Esophagus (tissue), 2 donors: ENCODE data around the gene CYP2E1. TPM values are rescaled to one million over a fixed set of nuclear protein-coding genes. Genes with fewer than 3 reads are reported as not detected.
"Not testable (repeated sequence)": the region's sequence is repeated elsewhere in the genome, so short reads cannot be mapped to it uniquely, and the experiment has no call there.

Experiments used
- H3K27ac ChIP-seq, 2 donors: one replicate each; pipeline ENCODE4 v1.5.1; 2013; ENCODE audit warnings: low read depth in 2 of 2, mild to moderate bottlenecking in 2 of 2, inconsistent platforms in 1 of 2, low read length in 1 of 2, moderate library complexity in 1 of 2
- H3K27me3 ChIP-seq, 2 donors: one replicate each; pipeline ENCODE4 v1.6.1; 2013; ENCODE audit warnings: low read length in 2 of 2, control low read depth in 1 of 2, mild to moderate bottlenecking in 1 of 2; ENCODE audit not compliant: insufficient read depth in 2 of 2, control insufficient read depth in 1 of 2
- H3K36me3 ChIP-seq, 2 donors: one replicate each; pipeline ENCODE4 v1.6.1; 2013; ENCODE audit warnings: low read length in 1 of 2; ENCODE audit not compliant: control insufficient read depth in 2 of 2, insufficient read depth in 2 of 2
- H3K4me1 ChIP-seq, 2 donors: one replicate each; pipeline ENCODE4 v1.6.1; 2013; ENCODE audit warnings: low read length in 1 of 2; ENCODE audit not compliant: control insufficient read depth in 2 of 2, insufficient read depth in 2 of 2
- H3K4me3 ChIP-seq, 2 donors: one replicate each; pipeline ENCODE4 v1.5.1; 2013; ENCODE audit warnings: low read length in 2 of 2, mild to moderate bottlenecking in 2 of 2, low read depth in 1 of 2, moderate library complexity in 1 of 2
- H3K9me3 ChIP-seq, 2 donors: one replicate each; pipeline ENCODE4 v1.6.1; 2013; ENCODE audit warnings: mild to moderate bottlenecking in 2 of 2, low read depth in 1 of 2, low read length in 1 of 2, moderate library complexity in 1 of 2; ENCODE audit not compliant: control insufficient read depth in 2 of 2, insufficient read depth in 1 of 2
- WGBS, 2 donors: extraction: QIAGEN DNeasy Blood & Tissue Kit; methylation state at CpG; one replicate each; pipeline ENCODE4 v1.1.7; 2013; 5-methylcytosine and 5-hydroxymethylcytosine counted together
- polyA plus RNA-seq, 2 donors: library from polyadenylated mRNA; stranded (reverse); fragments of 200-250 nt; gene quantifications; one replicate each; pipeline ENCODE4 v1.2.3, GENCODE V29; 2013
- donor health status: healthy with polysubstance abuse.
- donor health status: Bipolar disorder and iron deficiency.

Gene CYP2E1
- polyA plus RNA-seq, 2 donors = 15.8 to 19.3 TPM

- peaks cover 0 to 3% of the 10 kb centered on the region in 2 donors for H3K4me1 ChIP-seq
- H3K27ac ChIP-seq = no peak overlapping the region
- 47 to 67% methylated on average over 4 of the region's 4 CpGs for WGBS, 2 donors
- peaks cover 0 to 9% of the 10 kb centered on the region in 2 donors for H3K36me3 ChIP-seq
- peaks cover 0 to 3% of the 10 kb centered on the region in 2 donors for H3K9me3 ChIP-seq
- no peak overlapping the region for H3K4me3 ChIP-seq
- no peaks in the 10 kb centered on the region for H3K27me3 ChIP-seq
Observed at GRCh38 chr10:133537546-133538545, 10.7 kb downstream of the CYP2E1 start.

GRCh38 chr10:133541441-133541975, 14.3 kb downstream of the CYP2E1 start:
- not testable (repeated sequence) for H3K36me3 ChIP-seq, H3K27ac ChIP-seq, H3K9me3 ChIP-seq, H3K4me3 ChIP-seq, H3K27me3 ChIP-seq, H3K4me1 ChIP-seq
- 66 to 72% methylated on average over 6 of the region's 6 CpGs for WGBS, 2 donors

GRCh38 chr10:133544506-133544905, 17.3 kb downstream of the CYP2E1 start:
- Histone ChIP-seq H3K27ac (no peak overlapping the region), H3K27me3 (no peaks in the 10 kb centered on the region), H3K9me3 (peaks cover 2 to 3% of the 10 kb centered on the region in 2 donors), H3K4me3 (no peak overlapping the region), H3K36me3 (peaks cover 0 to 2% of the 10 kb centered on the region in 2 donors), H3K4me1 (no peaks in the 10 kb centered on the region)
- 47 to 54% methylated on average over 1 of the region's 1 CpG for WGBS, 2 donors

- H3K27me3 ChIP-seq = no peaks in the 10 kb centered on the region
- H3K4me1 ChIP-seq = no peaks in the 10 kb centered on the region
- no peak overlapping the region for H3K27ac ChIP-seq
- H3K9me3 ChIP-seq = peaks cover 0 to 5% of the 10 kb centered on the region in 2 donors
- WGBS, 2 donors = 80 to 85% methylated on average over 4 of the region's 4 CpGs
- no peaks in the 10 kb centered on the region for H3K36me3 ChIP-seq
- no peak overlapping the region for H3K4me3 ChIP-seq
Observed at GRCh38 chr10:133554600-133554999, 27.4 kb downstream of the CYP2E1 start.

- Histone ChIP-seq H3K9me3 (peaks cover 0 to 5% of the 10 kb centered on the region in 2 donors), H3K4me3 (no peak overlapping the region), H3K27ac (no peak overlapping the region), H3K27me3 (no peaks in the 10 kb centered on the region), H3K36me3 (no peaks in the 10 kb centered on the region), H3K4me1 (no peaks in the 10 kb centered on the region)
- 75 to 84% methylated on average over 8 of the region's 8 CpGs for WGBS, 2 donors
Observed at GRCh38 chr10:133555521-133555920, 28.4 kb downstream of the CYP2E1 start.

- Histone ChIP-seq H3K4me1 (no peaks in the 10 kb centered on the region), H3K27me3 (no peaks in the 10 kb centered on the region), H3K27ac (no peak overlapping the region), H3K4me3 (no peak overlapping the region), H3K36me3 (no peaks in the 10 kb centered on the region), H3K9me3 (peaks cover 0 to 5% of the 10 kb centered on the region in 2 donors)
- 41 to 51% methylated on average over 3 of the region's 3 CpGs for WGBS, 2 donors
Observed at GRCh38 chr10:133557381-133557780, 30.2 kb downstream of the CYP2E1 start.

GRCh38 chr10:133559216-133559615, 32.1 kb downstream of the CYP2E1 start:
- Histone ChIP-seq H3K27me3 (no peaks in the 10 kb centered on the region), H3K36me3 (no peaks in the 10 kb centered on the region), H3K4me1 (no peaks in the 10 kb centered on the region), H3K4me3 (no peak overlapping the region), H3K27ac (no peak overlapping the region), H3K9me3 (peaks cover 0 to 5% of the 10 kb centered on the region in 2 donors)
- WGBS, 2 donors = 83 to 84% methylated on average over 11 of the region's 11 CpGs

GRCh38 chr10:133564816-133565215, 37.7 kb downstream of the CYP2E1 start:
- no peak overlapping the region for H3K4me3 ChIP-seq
- 89 to 91% methylated on average over 12 of the region's 12 CpGs for WGBS, 2 donors
- peaks cover 8 to 16% of the 10 kb centered on the region in 2 donors for H3K9me3 ChIP-seq
- no peaks in the 10 kb centered on the region for H3K27me3 ChIP-seq
- H3K36me3 ChIP-seq = no peaks in the 10 kb centered on the region
- no peak overlapping the region for H3K27ac ChIP-seq
- H3K4me1 ChIP-seq = no peaks in the 10 kb centered on the region

GRCh38 chr10:133565441-133566294, 38.5 kb downstream of the CYP2E1 start, which contains the start of gene SYCE1:
SYCE1 (minus strand) TSS chr10:133565583; CDS start chr10:133565529, 54 bp downstream.
- 65 to 68% methylated on average over 76 to 77 of the region's 77 CpGs for WGBS, 2 donors
- H3K36me3 ChIP-seq = no peaks in the 10 kb centered on the region
- H3K27me3 ChIP-seq = no peaks in the 10 kb centered on the region
- no peaks in the 10 kb centered on the region for H3K4me1 ChIP-seq
- H3K4me3 ChIP-seq = no peak within 1 kb of the TSS
- H3K27ac ChIP-seq = no peak within 1 kb of the TSS
- H3K9me3 ChIP-seq = peaks cover 8 to 16% of the 10 kb centered on the region in 2 donors
